Measurements from ENCODE around the gene LIPG.

Gene LIPG

GRCh38 chr18:49645196-49645595 lies 83.3 kb downstream of the LIPG start:
- no peak for DNase-seq

GRCh38 chr18:49645841-49646351 lies 84.0 kb downstream of the LIPG start:
- no peak for DNase-seq

GRCh38 chr18:49646873-49647272 lies 85.0 kb downstream of the LIPG start:
- DNase-seq, result no peak

- no peak for DNase-seq
These were observed 85.8 kb downstream of the LIPG start for GRCh38 chr18:49647496-49648168.

- DNase-seq, result no peak
These were observed 86.5 kb downstream of the LIPG start for GRCh38 chr18:49648326-49648725.
